HEK293T (cell line): Measurements from ENCODE around the gene FOXP2.

ENCODE experiments used
- CTCF ChIA-PET: fragments of 350-600 bp; formaldehyde crosslinking; extraction: SDS; loops from one replicate; lab custom pipeline; 2021; ENCODE audit warnings: antibody characterized with exemption, inconsistent platforms; lab: Yijun Ruan, JAX
- POLR2A ChIA-PET: fragments of 350-600 bp; formaldehyde crosslinking; extraction: SDS; loops from one replicate; lab custom pipeline; 2020; ENCODE audit warnings: antibody characterized with exemption, inconsistent platforms; lab: Yijun Ruan, JAX
- DNase-seq: peaks from one replicate; pipeline ENCODE4 v3.0.0; 2012; ENCODE audit warnings: mixed read lengths; ENCODE audit errors: extremely low spot score
- ARNT ChIP-seq: fragments of 450-650 bp; IDR thresholded peaks from 2 replicates; pipeline ENCODE4 v1.6.1; 2017; ENCODE audit warnings: mild to moderate bottlenecking
- BHLHE40 ChIP-seq: fragments of 450-650 bp; IDR thresholded peaks from 2 replicates; pipeline ENCODE4 v1.6.1; 2016; ENCODE audit warnings: mild to moderate bottlenecking, moderate library complexity, borderline replicate concordance
- CTBP1 ChIP-seq: fragments of 450-650 bp; IDR thresholded peaks from 2 replicates; pipeline ENCODE4 v1.6.1; 2016; ENCODE audit warnings: borderline replicate concordance
- ELF4 ChIP-seq: fragments of 450-650 bp; IDR thresholded peaks from 2 replicates; pipeline ENCODE4 v1.6.1; 2017; ENCODE audit warnings: antibody characterized with exemption
- FOXA1 ChIP-seq: fragments of 450-650 bp; IDR thresholded peaks from 2 replicates; pipeline ENCODE4 v1.6.1; 2016; ENCODE audit warnings: mild to moderate bottlenecking
- FOXK2 ChIP-seq: fragments of 450-650 bp; IDR thresholded peaks from 2 replicates; pipeline ENCODE4 v1.6.1; 2016; ENCODE audit warnings: mild to moderate bottlenecking
- FOXM1 ChIP-seq: fragments of 450-650 bp; IDR thresholded peaks from 2 replicates; pipeline ENCODE4 v1.6.1; 2017; ENCODE audit warnings: mild to moderate bottlenecking, borderline replicate concordance
- HDGF ChIP-seq: fragments of 450-650 bp; IDR thresholded peaks from 2 replicates; pipeline ENCODE4 v1.6.1; 2017; ENCODE audit warnings: antibody characterized with exemption, borderline replicate concordance
- L3MBTL2 ChIP-seq: fragments of 450-650 bp; conservative IDR thresholded peaks from 2 replicates; pipeline ENCODE4 v1.6.1; 2016; ENCODE audit warnings: mild to moderate bottlenecking
- LEF1 ChIP-seq: fragments of 450-650 bp; IDR thresholded peaks from 2 replicates; pipeline ENCODE4 v1.6.1; 2017; ENCODE audit warnings: mild to moderate bottlenecking, borderline replicate concordance
- NFRKB ChIP-seq: fragments of 450-650 bp; IDR thresholded peaks from 2 replicates; pipeline ENCODE4 v1.6.1; 2016; ENCODE audit warnings: mild to moderate bottlenecking, moderate library complexity
- SP1 ChIP-seq: fragments of 450-650 bp; IDR thresholded peaks from 2 replicates; pipeline ENCODE4 v1.6.1; 2017
- SUZ12 ChIP-seq: fragments of 450-650 bp; IDR thresholded peaks from 2 replicates; pipeline ENCODE4 v1.6.1; 2016; ENCODE audit warnings: mild to moderate bottlenecking
- TARDBP ChIP-seq: fragments of 450-650 bp; IDR thresholded peaks from 2 replicates; pipeline ENCODE4 v1.6.1; 2016
- ZNF384 ChIP-seq: fragments of 450-650 bp; IDR thresholded peaks from 2 replicates; pipeline ENCODE4 v1.6.1; 2016
- TF ChIP-seq, protein P1 (sequence below): fragments of 450-650 bp; IDR thresholded peaks from 2 replicates; pipeline ENCODE4 v1.6.1; 2016

The FOXP2 gene

DNA sequence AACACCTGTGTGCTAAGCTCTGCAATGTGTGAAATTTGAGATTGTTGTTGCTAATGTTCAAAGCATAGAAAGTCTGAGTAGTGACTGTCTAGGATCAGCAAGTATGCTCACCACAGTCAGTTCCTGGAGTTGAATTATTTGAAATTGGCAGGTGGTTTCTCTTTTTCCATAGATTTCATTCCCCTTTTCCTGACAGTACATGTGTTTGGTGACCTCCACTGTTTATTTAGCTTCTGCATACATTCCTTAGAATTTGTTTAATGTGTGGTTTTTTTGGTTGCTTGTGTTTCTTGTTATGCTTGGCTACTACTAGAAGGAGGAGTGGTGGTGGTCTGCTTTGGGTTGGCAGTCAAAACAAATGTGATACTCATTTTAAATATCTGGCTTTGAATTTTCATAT lies 52.3 kb downstream of the FOXP2 start:
- ChIA-PET POLR2A (no interaction called here), CTCF (no interaction called here)
- no peak for TF ChIP-seq SP1
- TF ChIP-seq SUZ12 = no peak
- no peak for TF ChIP-seq HDGF
- TF ChIP-seq ELF4 = no peak
- TF ChIP-seq TARDBP = no peak
- TF ChIP-seq L3MBTL2 = no peak
- no peak for TF ChIP-seq BHLHE40
- no peak for TF ChIP-seq NFRKB
- no peak for DNase-seq

DNA sequence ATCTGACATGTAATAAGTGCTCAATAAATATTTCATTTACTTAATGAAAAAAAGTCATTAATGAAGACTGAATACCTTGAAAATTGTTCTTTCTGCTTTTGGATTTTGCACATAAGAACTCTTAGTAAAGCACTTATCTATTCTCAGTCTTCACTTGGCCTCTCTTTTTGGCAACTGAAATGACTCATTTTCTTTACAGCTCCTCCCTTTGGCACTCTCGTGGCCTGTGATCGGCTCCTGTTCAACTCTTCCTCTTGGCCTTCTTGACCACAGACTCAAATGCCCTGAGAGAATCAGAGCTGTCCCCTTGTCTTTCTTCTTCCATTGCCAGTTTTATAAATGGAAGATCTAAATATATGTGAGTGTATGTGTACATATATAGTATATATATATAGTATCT lies 54.2 kb downstream of the FOXP2 start:
- CTCF ChIA-PET = no interaction called here
- DNase-seq = no peak
- POLR2A ChIA-PET = no interaction called here
- no peak for TF ChIP-seq ZNF384
- TF ChIP-seq CTBP1 = no peak
- no peak for TF ChIP-seq FOXK2
- TF ChIP-seq FOXM1 = no peak
- no peak for TF ChIP-seq SUZ12
- no peak for TF ChIP-seq NFRKB
- TF ChIP-seq ARNT = no peak
- TF ChIP-seq SP1 = no peak
- TF ChIP-seq, protein P1, sequence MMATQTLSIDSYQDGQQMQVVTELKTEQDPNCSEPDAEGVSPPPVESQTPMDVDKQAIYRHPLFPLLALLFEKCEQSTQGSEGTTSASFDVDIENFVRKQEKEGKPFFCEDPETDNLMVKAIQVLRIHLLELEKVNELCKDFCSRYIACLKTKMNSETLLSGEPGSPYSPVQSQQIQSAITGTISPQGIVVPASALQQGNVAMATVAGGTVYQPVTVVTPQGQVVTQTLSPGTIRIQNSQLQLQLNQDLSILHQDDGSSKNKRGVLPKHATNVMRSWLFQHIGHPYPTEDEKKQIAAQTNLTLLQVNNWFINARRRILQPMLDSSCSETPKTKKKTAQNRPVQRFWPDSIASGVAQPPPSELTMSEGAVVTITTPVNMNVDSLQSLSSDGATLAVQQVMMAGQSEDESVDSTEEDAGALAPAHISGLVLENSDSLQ = no peak
- TF ChIP-seq FOXA1 = no peak
- TF ChIP-seq BHLHE40 = no peak
- no peak for TF ChIP-seq LEF1
- no peak for TF ChIP-seq HDGF
- no peak for TF ChIP-seq ELF4
- TF ChIP-seq L3MBTL2 = no peak
- no peak for TF ChIP-seq TARDBP

DNA sequence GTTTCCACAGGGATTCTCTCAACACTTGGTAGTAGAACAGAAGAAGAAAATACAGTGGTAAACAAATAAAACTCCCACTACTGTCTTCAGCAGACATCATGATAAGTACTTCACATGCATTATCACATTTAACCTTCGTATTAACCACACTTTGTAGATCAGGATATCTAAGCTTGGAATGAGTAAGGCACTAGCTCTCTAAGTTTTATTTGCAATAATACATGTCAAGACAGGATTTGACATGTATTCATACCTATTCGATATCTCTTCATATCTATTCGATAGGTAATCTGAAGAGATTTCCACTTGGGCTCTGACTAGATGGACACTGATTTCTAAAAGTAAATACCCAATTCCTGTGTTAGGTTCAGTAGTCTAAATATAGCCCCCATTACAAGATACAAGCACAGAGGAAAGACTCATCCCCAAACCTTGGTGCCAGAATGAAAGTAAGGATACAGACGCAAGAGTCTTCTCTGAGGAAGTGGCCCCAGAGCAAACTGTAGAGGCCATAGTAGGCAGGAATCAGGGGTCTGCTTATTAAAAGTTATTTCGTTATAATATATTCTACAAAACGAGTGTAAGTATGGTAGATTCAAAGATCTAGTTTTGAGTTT lies 58.4 kb downstream of the FOXP2 start:
- POLR2A ChIA-PET = no interaction called here
- CTCF ChIA-PET = interaction anchor here (0.7 kb wide), 1 partner anchor 44 kb away, joined by 3 read pairs; no protein-coding TSS in a partner anchor
- TF ChIP-seq CTBP1 (no peak), SP1 (no peak), FOXK2 (no peak), TARDBP (no peak)
- DNase-seq = no peak

DNA sequence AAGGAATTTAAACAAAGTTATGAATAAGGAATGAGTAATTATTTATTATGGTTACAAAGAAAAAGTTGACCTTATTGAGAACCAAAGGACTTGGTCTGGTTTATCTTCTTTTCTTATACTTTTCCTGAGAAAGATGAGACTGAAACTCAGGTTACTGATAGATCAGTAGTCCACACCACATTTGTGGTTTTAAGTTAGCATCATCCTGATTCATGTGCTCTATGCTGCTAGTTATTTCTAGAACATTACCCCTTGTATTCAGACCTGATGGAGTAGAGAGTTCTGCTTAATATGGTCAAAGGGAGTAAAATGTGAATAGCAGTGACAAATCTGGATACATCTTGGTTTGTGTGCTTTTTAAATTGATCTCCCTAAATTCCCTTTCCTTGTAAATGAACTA lies 63.8 kb downstream of the FOXP2 start:
- no peak for DNase-seq

DNA sequence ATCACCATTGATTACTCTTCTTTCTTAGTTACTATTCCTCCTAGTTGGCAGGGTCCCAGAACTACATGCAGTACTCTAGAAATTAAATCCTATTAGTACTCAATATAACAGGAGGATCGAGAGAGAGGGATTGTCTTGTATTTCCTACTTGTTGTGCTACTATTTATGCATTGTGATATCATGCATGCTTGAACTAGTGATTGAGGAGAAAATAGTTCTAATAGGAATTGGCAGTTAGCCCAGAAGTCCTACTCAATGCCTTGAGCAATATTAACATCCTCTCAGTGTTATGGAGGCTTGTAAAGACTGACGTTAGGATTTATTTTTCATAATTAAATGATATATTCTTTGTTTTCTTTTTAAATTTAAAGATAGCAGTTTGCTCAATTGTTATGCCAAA lies 67.4 kb downstream of the FOXP2 start:
- CTCF ChIA-PET = no interaction called here
- TF ChIP-seq HDGF (no peak), BHLHE40 (no peak), SP1 (no peak), ARNT (no peak), FOXK2 (no peak), TARDBP (no peak), FOXA1 (no peak), NFRKB (no peak)
- DNase-seq = no peak
- POLR2A ChIA-PET = no interaction called here

More for the DNA sequence above, 63.8 kb downstream of the FOXP2 start:
- CTCF ChIA-PET = no interaction called here
- POLR2A ChIA-PET = no interaction called here
- TF ChIP-seq HDGF (no peak), FOXA1 (no peak), L3MBTL2 (no peak), TARDBP (no peak), SUZ12 (no peak), FOXK2 (no peak), FOXM1 (no peak), NFRKB (no peak)
- TF ChIP-seq, protein P1 = no peak

DNA sequence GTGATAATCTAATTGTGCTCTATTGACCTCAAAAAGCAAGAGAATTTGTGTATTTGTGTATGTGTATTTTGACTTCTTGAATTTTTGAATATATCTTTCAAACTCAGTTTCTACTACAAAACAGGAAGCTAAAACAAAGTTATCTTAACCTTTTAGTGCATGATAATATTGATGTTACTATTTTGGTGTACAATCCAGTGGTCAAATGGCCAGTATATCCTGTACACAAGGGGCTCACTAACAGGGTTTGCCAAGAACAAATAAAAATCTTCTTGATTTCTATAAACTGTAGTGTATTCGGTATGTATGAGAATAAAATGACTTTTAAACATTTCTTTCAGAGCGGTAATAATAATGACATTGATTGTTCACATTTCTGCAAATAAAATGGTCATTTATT lies 69.6 kb downstream of the FOXP2 start:
- CTCF ChIA-PET = no interaction called here
- POLR2A ChIA-PET = no interaction called here
- no peak for DNase-seq
- TF ChIP-seq BHLHE40 (no peak), NFRKB (no peak), FOXM1 (no peak), HDGF (no peak), TARDBP (no peak), SUZ12 (no peak), CTBP1 (no peak), FOXK2 (no peak), SP1 (no peak), ELF4 (no peak), LEF1 (no peak), FOXA1 (no peak), L3MBTL2 (no peak), ZNF384 (no peak), ARNT (no peak)
- TF ChIP-seq, protein P1 = no peak

DNA sequence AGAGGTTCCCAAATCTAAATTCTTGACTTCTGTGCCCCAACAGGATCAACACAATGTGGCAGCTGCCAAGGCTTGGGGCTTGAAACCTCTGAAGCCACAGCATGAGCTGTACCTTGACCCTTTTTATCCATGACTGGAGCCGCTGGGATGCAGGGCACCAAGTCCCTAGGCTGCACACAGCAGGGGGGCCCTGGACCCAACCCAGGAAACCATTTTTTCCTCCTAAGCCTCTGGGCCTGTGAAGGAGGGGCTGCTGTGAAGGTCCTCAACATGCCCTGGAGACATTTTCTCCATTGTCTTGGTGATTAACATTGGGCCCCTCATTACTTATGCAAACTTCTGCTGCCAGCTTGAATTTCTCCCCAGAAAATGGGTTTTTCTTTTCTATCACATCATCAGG lies 72.6 kb downstream of the FOXP2 start:
- DNase-seq = no peak
- ChIA-PET POLR2A (no interaction called here), CTCF (no interaction called here)
- TF ChIP-seq FOXA1 (no peak), BHLHE40 (no peak), CTBP1 (no peak), ELF4 (no peak), NFRKB (no peak)
- TF ChIP-seq, protein P1 = no peak
